Vagina (tissue), 2 donors: ENCODE measurements around the gene TSHZ3. TPM values are rescaled to one million over a fixed set of nuclear protein-coding genes. Genes with fewer than 3 reads are reported as not detected.

ENCODE experiments used
- DNase-seq, 2 donors: peaks; one replicate each; pipeline ENCODE4 v3.0.0-alpha.2; 2017; ENCODE audit errors: extremely low spot score in 2 of 2
- H3K27ac ChIP-seq: fragments of 200-600 bp; sonication (generic); one replicate; pipeline ENCODE4 v1.5.1; 2019
- H3K27me3 ChIP-seq: fragments of 200-600 bp; sonication (generic); one replicate; pipeline ENCODE4 v1.5.1; 2019
- H3K36me3 ChIP-seq, 2 donors: fragments of 200-600 bp; sonication (generic); one replicate each; pipeline ENCODE4 v1.5.1; 2017 to 2019
- H3K4me1 ChIP-seq: fragments of 200-600 bp; sonication (generic); one replicate; pipeline ENCODE4 v1.5.1; 2019
- H3K4me3 ChIP-seq, 2 donors: fragments of 200-600 bp; sonication (generic); 1 replicate in 1 of 2; 2 replicates in 1 of 2; pipeline ENCODE4 v1.5.1; 2016 to 2019
- H3K9me3 ChIP-seq: fragments of 200-600 bp; sonication (generic); one replicate; pipeline ENCODE4 v1.5.1; 2019
- POLR2A ChIP-seq, 2 donors: fragments of 450-650 bp; IDR thresholded peaks; one replicate each; pipeline ENCODE4 v1.6.1; 2017; ENCODE audit warnings: antibody characterized with exemption in 2 of 2, mild to moderate bottlenecking in 2 of 2, moderate library complexity in 2 of 2
- POLR2AphosphoS5 ChIP-seq, 2 donors: sonication (generic); formaldehyde crosslinking; IDR thresholded peaks; one replicate each; pipeline ENCODE4 v1.9.0; 2017; ENCODE audit warnings: antibody characterized with exemption in 2 of 2, mild to moderate bottlenecking in 2 of 2, low read depth in 1 of 2; ENCODE audit not compliant: insufficient read depth in 1 of 2
- intact Hi-C: fragments of 100-400 bp; cut with DNase I; formaldehyde crosslinking; loops from one replicate; pipeline ENCODE4 v1.15.1; 2023
- total RNA-seq: library from RNA; depleted of rRNA; stranded (reverse); fragments of >200 nt; gene quantifications from one replicate; pipeline ENCODE4 v1.2.3, GENCODE V29; 2016
- TF ChIP-seq, protein P1 (sequence below), 3 experiments: fragments of 450-650 bp in 2 of 3; fragments of 200-600 bp in 1 of 3; sonication (generic) in 1 of 3; IDR thresholded peaks; one replicate each; pipeline ENCODE4 v1.5.1; 2017 to 2019; ENCODE audit warnings: antibody characterized with exemption in 3 of 3, mild to moderate bottlenecking in 2 of 3, moderate library complexity in 2 of 3

The TSHZ3 gene
- total RNA-seq, 1 donor from 2014 or later, result 13.5 TPM

- TF ChIP-seq POLR2AphosphoS5 (IDR thresholded peaks at IDR 0.05; ENCODE audit: insufficient read depth in 1 of 2, low read depth in 1 of 2) (no peak), POLR2A (IDR thresholded peaks at IDR 0.05) (no peak)
- TF ChIP-seq, protein P1, sequence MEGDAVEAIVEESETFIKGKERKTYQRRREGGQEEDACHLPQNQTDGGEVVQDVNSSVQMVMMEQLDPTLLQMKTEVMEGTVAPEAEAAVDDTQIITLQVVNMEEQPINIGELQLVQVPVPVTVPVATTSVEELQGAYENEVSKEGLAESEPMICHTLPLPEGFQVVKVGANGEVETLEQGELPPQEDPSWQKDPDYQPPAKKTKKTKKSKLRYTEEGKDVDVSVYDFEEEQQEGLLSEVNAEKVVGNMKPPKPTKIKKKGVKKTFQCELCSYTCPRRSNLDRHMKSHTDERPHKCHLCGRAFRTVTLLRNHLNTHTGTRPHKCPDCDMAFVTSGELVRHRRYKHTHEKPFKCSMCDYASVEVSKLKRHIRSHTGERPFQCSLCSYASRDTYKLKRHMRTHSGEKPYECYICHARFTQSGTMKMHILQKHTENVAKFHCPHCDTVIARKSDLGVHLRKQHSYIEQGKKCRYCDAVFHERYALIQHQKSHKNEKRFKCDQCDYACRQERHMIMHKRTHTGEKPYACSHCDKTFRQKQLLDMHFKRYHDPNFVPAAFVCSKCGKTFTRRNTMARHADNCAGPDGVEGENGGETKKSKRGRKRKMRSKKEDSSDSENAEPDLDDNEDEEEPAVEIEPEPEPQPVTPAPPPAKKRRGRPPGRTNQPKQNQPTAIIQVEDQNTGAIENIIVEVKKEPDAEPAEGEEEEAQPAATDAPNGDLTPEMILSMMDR (IDR thresholded peaks at IDR 0.05), result no peak
- DNase-seq, result no peak
- no peaks in the 10 kb centered on the region for H3K27me3 ChIP-seq
- no peak overlapping the region for H3K4me3 ChIP-seq
- H3K4me1 ChIP-seq, result no peaks in the 10 kb centered on the region
- H3K9me3 ChIP-seq, result no peaks in the 10 kb centered on the region
- intact Hi-C loops, result no loop called here
- no peaks in the 10 kb centered on the region for H3K36me3 ChIP-seq
- no peak overlapping the region for H3K27ac ChIP-seq
Observed at GRCh38 chr19:31380854-31381253, 31.6 kb upstream of the TSHZ3 start.

DNA sequence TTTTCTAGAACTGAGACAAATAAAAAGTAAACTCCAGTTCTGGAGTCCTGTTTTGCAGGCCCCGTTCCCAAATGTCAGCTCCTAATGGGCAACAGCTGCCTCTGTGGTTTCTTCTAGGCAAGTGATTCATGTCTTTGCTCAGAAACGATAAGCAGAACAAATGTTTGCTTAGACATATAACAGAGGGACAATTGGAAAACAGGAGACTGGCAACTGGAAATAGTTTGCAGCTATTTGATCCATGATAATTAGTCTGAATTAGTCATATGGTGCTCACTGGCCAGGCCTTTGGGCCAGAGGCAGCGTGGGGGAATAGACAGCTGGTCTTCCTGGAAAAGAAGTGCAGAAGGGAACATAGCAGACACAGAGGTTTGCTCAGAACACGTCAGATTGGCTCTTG, 29.2 kb upstream of the TSHZ3 start:
- no peaks in the 10 kb centered on the region for H3K4me1 ChIP-seq
- intact Hi-C loops, result no loop called here
- H3K36me3 ChIP-seq, result no peaks in the 10 kb centered on the region
- H3K4me3 ChIP-seq, result no peak overlapping the region
- TF ChIP-seq POLR2AphosphoS5 (IDR thresholded peaks at IDR 0.05; ENCODE audit: insufficient read depth in 1 of 2, low read depth in 1 of 2), result peak in 1 of 2 donors; percentile 22
- TF ChIP-seq, protein P1 (IDR thresholded peaks at IDR 0.05), result no peak
- no peaks in the 10 kb centered on the region for H3K9me3 ChIP-seq
- H3K27ac ChIP-seq, result peak overlapping the region; percentile 39
- no peaks in the 10 kb centered on the region for H3K27me3 ChIP-seq
- no peak for DNase-seq

GRCh38 chr19:31377736-31378135, 28.5 kb upstream of the TSHZ3 start:
- DNase-seq, result no peak
- H3K27me3 ChIP-seq, result no peaks in the 10 kb centered on the region
- H3K36me3 ChIP-seq, result no peaks in the 10 kb centered on the region
- H3K4me1 ChIP-seq, result no peaks in the 10 kb centered on the region
- TF ChIP-seq, protein P1 (IDR thresholded peaks at IDR 0.05), result no peak
- TF ChIP-seq POLR2AphosphoS5 (IDR thresholded peaks at IDR 0.05; ENCODE audit: insufficient read depth in 1 of 2, low read depth in 1 of 2) (no peak), POLR2A (IDR thresholded peaks at IDR 0.05) (no peak)
- no peak overlapping the region for H3K27ac ChIP-seq
- intact Hi-C loops, result no loop called here
- H3K9me3 ChIP-seq, result no peaks in the 10 kb centered on the region
- no peak overlapping the region for H3K4me3 ChIP-seq

DNA sequence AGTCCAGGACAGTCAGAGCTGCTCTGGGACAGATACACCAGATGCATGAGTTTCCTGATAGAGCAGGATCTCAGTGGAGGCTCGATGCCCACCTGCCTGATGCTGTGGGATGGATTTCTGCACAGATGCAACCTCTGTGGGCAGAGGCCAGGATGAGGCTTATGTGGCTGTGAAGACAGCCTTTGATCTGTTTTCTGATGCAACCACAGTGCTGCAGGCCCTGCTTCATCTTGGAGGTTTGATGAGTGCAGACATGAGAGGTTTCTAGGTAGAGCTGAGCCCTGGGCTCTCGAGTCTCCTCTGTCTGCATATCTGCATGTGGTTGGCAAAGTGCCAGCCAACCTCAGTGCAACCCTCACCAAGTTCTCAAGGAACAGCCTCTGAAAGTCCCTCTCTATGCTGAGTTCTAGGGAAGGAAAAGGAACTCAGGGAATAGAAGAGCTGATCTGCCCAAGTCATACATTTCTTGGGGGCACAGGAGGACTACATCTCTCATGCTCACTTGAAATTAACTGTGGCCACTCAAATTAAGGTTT, 23.1 kb upstream of the TSHZ3 start:
- Histone ChIP-seq H3K4me3 (no peak overlapping the region), H3K27me3 (no peaks in the 10 kb centered on the region), H3K4me1 (no peaks in the 10 kb centered on the region), H3K9me3 (no peaks in the 10 kb centered on the region), H3K27ac (no peak overlapping the region), H3K36me3 (no peaks in the 10 kb centered on the region)
- intact Hi-C loops, result no loop called here
- no peak for TF ChIP-seq POLR2A (IDR thresholded peaks at IDR 0.05)
- TF ChIP-seq POLR2AphosphoS5 (IDR thresholded peaks at IDR 0.05; ENCODE audit: insufficient read depth in 1 of 2, low read depth in 1 of 2), result no peak
- TF ChIP-seq, protein P1 (IDR thresholded peaks at IDR 0.05), result no peak
- no peak for DNase-seq

DNA sequence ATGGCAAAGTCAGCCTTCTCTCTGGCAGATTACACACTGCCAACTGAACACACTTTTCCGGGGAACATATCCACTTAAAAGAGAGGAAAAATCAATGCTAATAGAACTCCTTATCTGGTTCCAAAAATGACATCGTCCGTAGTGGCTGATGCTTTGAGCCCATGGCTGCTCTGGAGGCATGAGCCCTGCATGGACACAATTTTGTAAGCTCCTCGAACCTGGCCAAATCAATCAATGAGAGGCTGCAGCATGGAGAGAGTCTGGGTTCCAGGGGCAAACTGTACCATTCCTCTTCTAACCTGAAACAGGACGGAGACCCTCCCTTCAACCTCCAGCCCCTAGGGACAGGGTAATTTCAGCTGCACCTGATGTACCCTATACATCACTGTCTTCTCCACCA, 21.0 kb upstream of the TSHZ3 start:
- DNase-seq, result no peak
- H3K36me3 ChIP-seq, result no peaks in the 10 kb centered on the region
- no peaks in the 10 kb centered on the region for H3K9me3 ChIP-seq
- no peak overlapping the region for H3K27ac ChIP-seq
- H3K4me3 ChIP-seq, result no peak overlapping the region
- intact Hi-C loops, result no loop called here
- TF ChIP-seq, protein P1 (IDR thresholded peaks at IDR 0.05), result no peak
- TF ChIP-seq POLR2AphosphoS5 (IDR thresholded peaks at IDR 0.05; ENCODE audit: insufficient read depth in 1 of 2, low read depth in 1 of 2) (no peak), POLR2A (IDR thresholded peaks at IDR 0.05) (no peak)
- no peaks in the 10 kb centered on the region for H3K4me1 ChIP-seq
- H3K27me3 ChIP-seq, result no peaks in the 10 kb centered on the region
